OCI-LY3 (cell line): ENCODE data around the gene ITPA.

Experiments
- H2AFZ ChIP-seq: fragments of 200-600, 300-600 bp; shearing (Covaris generic); 2 replicates; pipeline ENCODE4 v1.6.0; 2014; ENCODE audit warnings: antibody characterized with exemption, low read depth, low read length
- H3K27ac ChIP-seq: fragments of 200-600, 300-600 bp; sonication (generic); 2 replicates; pipeline ENCODE4 v1.5.1; 2014; ENCODE audit warnings: mild to moderate bottlenecking, low read length, moderate library complexity, mixed read lengths
- H3K27me3 ChIP-seq: fragments of 200-600, 300-600 bp; sonication (generic); 2 replicates; pipeline ENCODE4 v1.6.1; 2014; ENCODE audit warnings: low read depth, low read length, mixed read lengths
- H3K36me3 ChIP-seq: fragments of 200-600, 300-600 bp; sonication (generic); replicated peaks from 2 replicates; pipeline ENCODE3; 2014; ENCODE audit warnings: low read depth, low read length, mixed read lengths
- H3K4me1 ChIP-seq: fragments of 300-600, 200-600 bp; sonication (generic); 2 replicates; pipeline ENCODE4 v1.6.1; 2014; ENCODE audit warnings: low read length, mixed read lengths
- H3K4me2 ChIP-seq: fragments of 200-600, 300-600 bp; sonication (generic); 2 replicates; pipeline ENCODE4 v1.6.1; 2014; ENCODE audit warnings: low read length, mixed read lengths
- H3K4me3 ChIP-seq: fragments of 300-600, 200-600 bp; sonication (generic); 2 replicates; pipeline ENCODE4 v1.5.1; 2014; ENCODE audit warnings: antibody characterized with exemption, mild to moderate bottlenecking, low read length, moderate library complexity
- H3K79me2 ChIP-seq: fragments of 300-600, 200-600 bp; shearing (Covaris generic); 2 replicates; pipeline ENCODE4 v1.6.1; 2014; ENCODE audit warnings: mild to moderate bottlenecking, low read length, mixed read lengths
- H3K9ac ChIP-seq: fragments of 300-600, 200-600 bp; shearing (Covaris generic); 2 replicates; pipeline ENCODE4 v1.6.0; 2014; ENCODE audit warnings: mild to moderate bottlenecking, low read length, moderate library complexity
- H3K9me3 ChIP-seq: fragments of 200-600, 300-600 bp; shearing (Covaris generic); 2 replicates; pipeline ENCODE4 v1.6.1; 2014; ENCODE audit warnings: low read length, mixed read lengths; ENCODE audit not compliant: insufficient read depth
- H4K20me1 ChIP-seq: fragments of 200-600, 300-600 bp; sonication (generic); 2 replicates; pipeline ENCODE4 v1.6.1; 2016; ENCODE audit warnings: low read length, mixed read lengths; ENCODE audit not compliant: insufficient read depth
- CTCF ChIP-seq: fragments of 200-600, 300-600 bp; sonication (generic); IDR thresholded peaks from 2 replicates; pipeline ENCODE4 v1.5.1; 2014; ENCODE audit warnings: antibody characterized with exemption, low read length, low read depth
- EZH2phosphoT487 ChIP-seq: fragments of 200-600 bp; shearing (Covaris generic); IDR thresholded peaks from 2 replicates; pipeline ENCODE4 v1.6.1; 2018; ENCODE audit warnings: antibody characterized with exemption, mixed run types, low read depth

The ITPA gene

GRCh38 chr20:3168079-3168828 lies 41.0 kb upstream of the ITPA start:
- no peak overlapping the region for H2AFZ ChIP-seq
- TF ChIP-seq EZH2phosphoT487 (no peak), CTCF (no peak)
- no peak overlapping the region for H3K9ac ChIP-seq
- peaks cover 6% of the 10 kb centered on the region for H3K4me1 ChIP-seq
- H3K4me3 ChIP-seq = no peak overlapping the region
- no peaks in the 10 kb centered on the region for H4K20me1 ChIP-seq
- no peaks in the 10 kb centered on the region for H3K79me2 ChIP-seq
- H3K4me2 ChIP-seq = no peak overlapping the region
- peaks cover 12% of the 10 kb centered on the region for H3K27me3 ChIP-seq
- no peaks in the 10 kb centered on the region for H3K9me3 ChIP-seq
- no peak overlapping the region for H3K27ac ChIP-seq
- no peaks in the 10 kb centered on the region for H3K36me3 ChIP-seq

- Histone ChIP-seq H3K27ac (no peak overlapping the region), H3K4me2 (no peak overlapping the region)
These were observed 40.3 kb upstream of the ITPA start for GRCh38 chr20:3168829-3169590.

GRCh38 chr20:3171391-3172125 lies 37.7 kb upstream of the ITPA start:
- Histone ChIP-seq H3K27me3 (peaks cover 12% of the 10 kb centered on the region), H3K4me1 (peaks cover 11% of the 10 kb centered on the region), H4K20me1 (no peaks in the 10 kb centered on the region), H3K27ac (no peak overlapping the region), H3K36me3 (no peaks in the 10 kb centered on the region), H3K9me3 (no peaks in the 10 kb centered on the region), H3K4me2 (no peak overlapping the region), H3K4me3 (no peak overlapping the region), H3K79me2 (no peaks in the 10 kb centered on the region), H3K9ac (no peak overlapping the region), H2AFZ (no peak overlapping the region)
- TF ChIP-seq CTCF = no peak
- TF ChIP-seq EZH2phosphoT487 = no peak

More at GRCh38 chr20:3168829-3169590, 40.3 kb upstream of the ITPA start:
- Histone ChIP-seq H3K36me3 (no peaks in the 10 kb centered on the region), H3K79me2 (no peaks in the 10 kb centered on the region), H3K27me3 (peaks cover 12% of the 10 kb centered on the region), H3K4me1 (peaks cover 8% of the 10 kb centered on the region), H3K9me3 (no peaks in the 10 kb centered on the region), H2AFZ (no peak overlapping the region), H3K9ac (no peak overlapping the region), H3K4me3 (no peak overlapping the region), H4K20me1 (no peaks in the 10 kb centered on the region)
- no peak for TF ChIP-seq EZH2phosphoT487
- no peak for TF ChIP-seq CTCF
